Measurements from ENCODE around the gene CDH4. TPM values are rescaled to one million over a fixed set of nuclear protein-coding genes. Genes with fewer than 3 reads are reported as not detected.

CDH4 gene
- total and polyA plus RNA-seq, 9 donors: 0.12 to 4.4 (median 0.36) TPM

DNA sequence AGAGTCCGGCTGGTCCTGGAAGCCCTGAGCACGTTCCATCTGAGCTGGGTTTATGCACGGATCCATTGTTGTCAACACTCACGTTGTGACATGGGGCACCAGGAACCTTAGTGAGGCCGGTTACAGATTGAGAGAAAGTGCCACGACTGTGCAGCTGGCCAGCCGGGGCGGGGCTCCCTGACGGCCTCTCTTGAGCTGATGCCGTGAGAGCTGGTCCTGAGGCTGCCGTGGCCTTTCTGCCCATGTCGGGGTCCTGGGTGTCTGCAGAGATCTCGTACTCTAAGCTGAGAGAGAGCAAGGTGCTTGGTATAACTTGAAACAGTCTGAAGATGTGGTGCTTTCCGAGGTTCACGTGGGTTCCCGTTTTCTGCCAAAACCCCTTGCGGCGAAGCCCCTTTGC is 10.0 kb downstream of the CDH4 start:
- Histone ChIP-seq H3K4me1 (ENCODE audit: insufficient read depth) (no peaks in the 10 kb centered on the region), H3K27me3 (no peaks in the 10 kb centered on the region), H3K4me3 (no peak overlapping the region), H3K36me3 (no peaks in the 10 kb centered on the region), H3K9me3 (no peaks in the 10 kb centered on the region), H3K27ac (no peak overlapping the region)
- TF ChIP-seq EP300 (IDR thresholded peaks at IDR 0.05) (no peak), POLR2A (IDR thresholded peaks at IDR 0.05) (no peak)
- TF ChIP-seq, protein P1, sequence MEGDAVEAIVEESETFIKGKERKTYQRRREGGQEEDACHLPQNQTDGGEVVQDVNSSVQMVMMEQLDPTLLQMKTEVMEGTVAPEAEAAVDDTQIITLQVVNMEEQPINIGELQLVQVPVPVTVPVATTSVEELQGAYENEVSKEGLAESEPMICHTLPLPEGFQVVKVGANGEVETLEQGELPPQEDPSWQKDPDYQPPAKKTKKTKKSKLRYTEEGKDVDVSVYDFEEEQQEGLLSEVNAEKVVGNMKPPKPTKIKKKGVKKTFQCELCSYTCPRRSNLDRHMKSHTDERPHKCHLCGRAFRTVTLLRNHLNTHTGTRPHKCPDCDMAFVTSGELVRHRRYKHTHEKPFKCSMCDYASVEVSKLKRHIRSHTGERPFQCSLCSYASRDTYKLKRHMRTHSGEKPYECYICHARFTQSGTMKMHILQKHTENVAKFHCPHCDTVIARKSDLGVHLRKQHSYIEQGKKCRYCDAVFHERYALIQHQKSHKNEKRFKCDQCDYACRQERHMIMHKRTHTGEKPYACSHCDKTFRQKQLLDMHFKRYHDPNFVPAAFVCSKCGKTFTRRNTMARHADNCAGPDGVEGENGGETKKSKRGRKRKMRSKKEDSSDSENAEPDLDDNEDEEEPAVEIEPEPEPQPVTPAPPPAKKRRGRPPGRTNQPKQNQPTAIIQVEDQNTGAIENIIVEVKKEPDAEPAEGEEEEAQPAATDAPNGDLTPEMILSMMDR (IDR thresholded peaks at IDR 0.05): no peak
- 77 to 82% (median 78%) methylated on average over 18 of the region's 18 CpGs for WGBS, 3 donors
- intact Hi-C loops (cut with DNase I): no loop called here
- no peak for DNase-seq

DNA sequence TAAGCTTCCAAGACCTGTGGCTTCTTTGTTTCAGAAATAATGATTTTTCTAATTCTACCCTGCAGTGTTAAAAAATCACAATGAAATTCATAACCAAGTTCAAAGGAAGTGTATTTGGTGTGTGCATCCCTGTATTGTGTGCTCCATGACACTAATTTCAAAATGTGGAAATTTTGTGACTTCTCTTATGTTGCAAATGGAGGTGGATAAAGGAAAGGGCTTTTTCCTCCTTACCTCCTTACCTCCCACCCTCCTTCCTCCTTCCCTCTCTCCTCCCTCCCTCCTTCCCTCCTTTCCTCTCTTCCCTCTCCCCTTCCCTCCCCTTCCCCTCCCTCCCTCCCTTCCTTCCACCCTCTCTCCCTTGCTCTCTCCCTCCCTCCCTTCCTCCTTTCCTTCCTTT is 10.5 kb downstream of the CDH4 start:
- Histone ChIP-seq H3K27me3 (no peaks in the 10 kb centered on the region), H3K27ac (no peak overlapping the region), H3K36me3 (no peaks in the 10 kb centered on the region), H3K4me3 (no peak overlapping the region), H3K9me3 (no peaks in the 10 kb centered on the region), H3K4me1 (ENCODE audit: insufficient read depth) (no peaks in the 10 kb centered on the region)
- TF ChIP-seq POLR2A (IDR thresholded peaks at IDR 0.05) (no peak), EP300 (IDR thresholded peaks at IDR 0.05) (no peak)
- TF ChIP-seq, protein P1 (IDR thresholded peaks at IDR 0.05): no peak
- no peak for DNase-seq
- intact Hi-C loops (cut with DNase I): no loop called here

DNA sequence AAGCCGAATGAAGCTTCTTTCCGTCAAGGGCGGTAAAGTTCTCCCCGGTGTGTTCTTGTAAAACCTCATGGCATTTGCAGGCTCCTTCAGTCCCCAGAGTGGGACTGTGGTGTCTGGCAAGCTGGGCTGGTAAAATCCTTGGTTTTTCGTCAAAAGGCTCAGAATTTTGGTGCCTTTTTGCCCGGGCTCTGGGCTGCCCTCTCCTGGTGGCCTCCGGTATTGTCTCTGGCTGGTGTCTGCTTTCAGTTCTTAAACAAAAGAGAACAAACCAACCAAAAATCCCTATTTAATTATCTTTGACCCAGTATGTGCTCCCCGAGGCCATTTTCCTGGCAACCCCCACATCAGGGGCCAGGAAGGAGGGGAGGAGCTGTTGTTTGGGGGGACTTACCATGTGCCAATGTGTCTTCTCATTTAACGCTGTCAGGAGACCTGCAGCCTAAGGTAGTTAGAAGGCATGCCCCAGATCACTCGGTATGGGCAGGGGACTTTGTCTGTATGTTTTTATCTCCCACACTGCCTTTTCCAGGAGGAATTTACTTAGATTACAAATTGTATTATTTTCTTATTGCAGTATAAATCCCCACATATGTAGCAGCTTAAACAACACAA is 11.1 kb downstream of the CDH4 start:
- no peaks in the 10 kb centered on the region for H3K36me3 ChIP-seq
- intact Hi-C loops (cut with DNase I): no loop called here
- no peak for DNase-seq
- H3K4me3 ChIP-seq: no peak overlapping the region
- H3K27me3 ChIP-seq: no peaks in the 10 kb centered on the region
- 37 to 40% (median 38%) methylated on average over 10 of the region's 10 CpGs for WGBS, 3 donors
- no peak overlapping the region for H3K27ac ChIP-seq
- no peaks in the 10 kb centered on the region for H3K4me1 ChIP-seq (ENCODE audit: insufficient read depth)
- TF ChIP-seq EP300 (IDR thresholded peaks at IDR 0.05) (no peak), POLR2A (IDR thresholded peaks at IDR 0.05) (no peak)
- TF ChIP-seq, protein P1 (IDR thresholded peaks at IDR 0.05): no peak
- no peaks in the 10 kb centered on the region for H3K9me3 ChIP-seq

DNA sequence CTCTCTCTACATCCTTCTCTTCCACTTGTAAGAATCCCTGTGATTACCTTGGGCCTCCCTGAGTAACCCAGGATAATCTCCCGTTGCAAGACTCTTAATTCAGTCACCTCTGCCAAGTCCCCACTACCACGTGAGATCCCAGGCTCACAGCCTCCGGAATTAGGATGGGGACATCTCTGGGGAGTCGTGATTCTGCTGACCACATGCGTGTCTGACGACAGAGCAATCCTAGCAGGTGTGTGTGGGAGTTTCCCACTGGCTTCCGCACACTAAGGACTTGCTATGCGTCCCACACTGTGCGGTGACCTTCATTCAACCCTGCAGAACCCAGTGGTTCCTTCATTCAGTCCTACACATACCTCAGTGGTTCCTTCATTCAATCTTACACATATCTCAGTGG is 11.9 kb downstream of the CDH4 start:
- intact Hi-C loops (cut with DNase I): no loop called here
- no peak for DNase-seq
- Histone ChIP-seq H3K9me3 (no peaks in the 10 kb centered on the region), H3K36me3 (no peaks in the 10 kb centered on the region), H3K27me3 (no peaks in the 10 kb centered on the region), H3K4me3 (no peak overlapping the region), H3K4me1 (ENCODE audit: insufficient read depth) (no peaks in the 10 kb centered on the region), H3K27ac (no peak overlapping the region)
- 35 to 65% (median 45%) methylated on average over 9 of the region's 9 CpGs for WGBS, 3 donors
- TF ChIP-seq EP300 (IDR thresholded peaks at IDR 0.05) (no peak), POLR2A (IDR thresholded peaks at IDR 0.05) (no peak)
- TF ChIP-seq, protein P1 (IDR thresholded peaks at IDR 0.05): no peak

All from ovary (tissue), 9 donors.